ENCODE data around the gene PLA2G12A. TPM values are rescaled to one million over a fixed set of nuclear protein-coding genes. Genes with fewer than 3 reads are reported as not detected.
A peak's percentile ranks its signal among the peaks of the same experiment; 100 is the strongest.

PLA2G12A gene
- total and polyA plus RNA-seq, 2 of the 8 experiments (the other 6 are each of a cell fraction or from before 2014, with no cell fraction given), result 26.6 to 47.2 TPM

DNA sequence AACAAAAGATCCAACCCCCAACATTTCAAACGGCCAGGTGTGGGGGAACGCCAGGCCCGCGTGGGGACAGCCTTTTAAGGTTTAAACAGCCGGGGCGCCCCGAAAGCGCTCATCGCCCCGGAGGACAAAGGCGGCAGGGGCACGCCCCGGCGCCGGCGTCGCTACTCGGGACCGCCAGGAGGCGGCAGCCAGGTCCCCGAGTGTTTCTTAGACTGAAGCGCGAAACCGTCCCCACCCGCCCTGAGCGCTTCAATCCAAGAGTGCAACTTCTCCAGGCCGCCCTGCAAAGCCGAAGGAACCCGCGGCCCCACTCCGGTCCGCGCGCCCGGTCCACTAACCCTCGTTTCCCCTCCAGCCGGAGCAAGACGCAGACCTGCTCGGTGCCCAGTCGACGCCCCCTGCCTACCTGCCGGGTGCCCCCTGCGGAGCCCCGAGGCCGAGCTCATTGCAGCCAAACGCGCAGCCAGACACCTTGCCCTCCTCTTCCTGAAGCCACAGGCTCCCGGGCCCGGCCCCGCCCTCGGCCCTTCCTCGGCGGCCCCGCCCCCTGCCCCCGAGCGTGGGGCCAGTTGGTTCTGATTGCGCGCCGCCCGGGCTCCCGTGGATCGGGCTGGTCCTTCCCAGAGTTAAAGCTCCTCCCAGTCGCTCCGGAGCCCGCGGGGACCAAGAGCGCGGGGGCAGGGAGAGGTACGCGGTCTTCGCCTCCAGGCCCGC is 26.8 kb downstream of the PLA2G12A start, which contains the start of gene CASP6 (continued):
- TF ChIP-seq CEBPB (IDR thresholded peaks at IDR 0.05; ENCODE audit: low read depth, low read length) (no peak), SIRT6 (IDR thresholded peaks at IDR 0.05; ENCODE audit: low read length) (no peak), SAP30 (IDR thresholded peaks at IDR 0.05; ENCODE audit: insufficient read depth, insufficient replicate concordance, low read length) (no peak), TCF12 (IDR thresholded peaks at IDR 0.05; ENCODE audit: low read depth, low read length) (no peak), JUND (IDR thresholded peaks at IDR 0.05; ENCODE audit: low read length) (no peak), POLR2AphosphoS5 (IDR thresholded peaks at IDR 0.05; ENCODE audit: low read depth, low read length) (peak; percentile 88), KDM4A (IDR thresholded peaks at IDR 0.05; ENCODE audit: low read depth, low read length, severe bottlenecking) (peak; percentile 95), RBBP5 (IDR thresholded peaks at IDR 0.05; ENCODE audit: borderline replicate concordance, low read depth, low read length) (no peak), RAD21 (IDR thresholded peaks at IDR 0.05 in 1 of 2, conservative IDR thresholded peaks at IDR 0.05 in 1 of 2; ENCODE audit: low read depth in 2 of 2, low read length in 2 of 2) (peak; percentile 36 to 58; a peak in 3 of 4 replicates), RXRA (IDR thresholded peaks at IDR 0.05; ENCODE audit: insufficient read depth, low read depth, low read length) (no peak), MAFK (IDR thresholded peaks at IDR 0.05; ENCODE audit: low read depth, low read length) (no peak), SIX5 (IDR thresholded peaks at IDR 0.05; ENCODE audit: low read depth, low read length) (no peak), BCL11A (IDR thresholded peaks at IDR 0.05; ENCODE audit: low read depth in 2 of 2, low read length in 2 of 2) (no peak)
- TF ChIP-seq, protein P1, sequence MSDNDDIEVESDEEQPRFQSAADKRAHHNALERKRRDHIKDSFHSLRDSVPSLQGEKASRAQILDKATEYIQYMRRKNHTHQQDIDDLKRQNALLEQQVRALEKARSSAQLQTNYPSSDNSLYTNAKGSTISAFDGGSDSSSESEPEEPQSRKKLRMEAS (IDR thresholded peaks at IDR 0.05), result peak; percentile 22; the same call in 1 of the 2 replicates
- TF ChIP-seq, protein P2, sequence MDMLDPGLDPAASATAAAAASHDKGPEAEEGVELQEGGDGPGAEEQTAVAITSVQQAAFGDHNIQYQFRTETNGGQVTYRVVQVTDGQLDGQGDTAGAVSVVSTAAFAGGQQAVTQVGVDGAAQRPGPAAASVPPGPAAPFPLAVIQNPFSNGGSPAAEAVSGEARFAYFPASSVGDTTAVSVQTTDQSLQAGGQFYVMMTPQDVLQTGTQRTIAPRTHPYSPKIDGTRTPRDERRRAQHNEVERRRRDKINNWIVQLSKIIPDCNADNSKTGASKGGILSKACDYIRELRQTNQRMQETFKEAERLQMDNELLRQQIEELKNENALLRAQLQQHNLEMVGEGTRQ (IDR thresholded peaks at IDR 0.05; ENCODE audit: low read length), result no peak
